H1 (cell line): ENCODE data around the gene JMJD8. TPM values are rescaled to one million over a fixed set of nuclear protein-coding genes. Genes with fewer than 3 reads are reported as not detected.

ENCODE experiments used
- CTCF ChIA-PET: fragments of 300-600 bp; sonication (Branson Sonifier 250); formaldehyde crosslinking; loops from one replicate; lab custom pipeline; 2021; ENCODE audit not compliant: partially characterized antibody; lab: Charles Lee
- POLR2A ChIA-PET: fragments of 300-600 bp; sonication (Branson Sonifier 250); formaldehyde crosslinking; loops from one replicate; lab custom pipeline; 2021; ENCODE audit warnings: inconsistent platforms; ENCODE audit not compliant: partially characterized antibody; lab: Charles Lee
- DNase-seq, 2 experiments: peaks; one replicate each; pipeline versions ENCODE4 v3.0.0 to v3.0.0-alpha.2; 2010 to 2022; ENCODE audit warnings: low spot score in 2 of 2, low read depth in 1 of 2, mixed read lengths in 1 of 2
- FAIRE-seq: peaks from 2 replicates; lab custom pipeline; 2011; peaks lifted over from hg19 to GRCh38; lab: Jason Lieb, UNC
- H2AFZ ChIP-seq: 2 replicates; pipeline ENCODE4 v1.8.1; 2012; ENCODE audit warnings: low read length, inconsistent platforms
- H2AK5ac ChIP-seq: 2 replicates; pipeline ENCODE4 v1.6.1; 2013; ENCODE audit warnings: low read depth, low read length
- H2BK120ac ChIP-seq: replicated peaks from 2 replicates; pipeline ENCODE3; 2013; ENCODE audit warnings: low read depth, low read length, inconsistent platforms
- H2BK12ac ChIP-seq: 2 replicates; pipeline ENCODE4 v1.6.1; 2013; ENCODE audit warnings: low read depth, low read length
- H2BK15ac ChIP-seq: 2 replicates; pipeline ENCODE4 v1.6.1; 2013; ENCODE audit warnings: low read length
- H2BK20ac ChIP-seq: 2 replicates; pipeline ENCODE4 v1.6.1; 2013; ENCODE audit warnings: low read length
- H2BK5ac ChIP-seq: 2 replicates; pipeline ENCODE4 v1.6.1; 2013; ENCODE audit warnings: low read depth, low read length
- H3K14ac ChIP-seq: 2 replicates; pipeline ENCODE4 v1.6.1; 2013; ENCODE audit warnings: inconsistent platforms; ENCODE audit not compliant: insufficient read length
- H3K18ac ChIP-seq: 2 replicates; pipeline ENCODE4 v1.6.1; 2013; ENCODE audit warnings: low read length; ENCODE audit errors: extremely low read depth
- H3K23ac ChIP-seq: 2 replicates; pipeline ENCODE4 v1.6.1; 2013; ENCODE audit warnings: inconsistent platforms; ENCODE audit not compliant: insufficient read length
- H3K23me2 ChIP-seq: 2 replicates; pipeline ENCODE4 v1.6.1; 2013; ENCODE audit warnings: low read depth, low read length
- H3K27ac ChIP-seq: 2 replicates; pipeline ENCODE4 v1.6.1; 2011; ENCODE audit warnings: low read depth, low read length, inconsistent platforms
- H3K27me3 ChIP-seq, 4 experiments: replicated peaks in 1 of 4; 1 replicate in 1 of 4; 2 replicates in 3 of 4; pipeline versions ENCODE4 v1.6.1 to v1.8.1; 2011 to 2013; ENCODE audit warnings: low read length in 3 of 4, mild to moderate bottlenecking in 3 of 4, inconsistent platforms in 2 of 4, mixed read lengths in 2 of 4, moderate library complexity in 1 of 4; ENCODE audit not compliant: control insufficient read depth in 3 of 4, insufficient read depth in 3 of 4; ENCODE audit errors: extremely low read depth in 1 of 4
- H3K36me3 ChIP-seq, 4 experiments: 2 replicates each; pipeline versions ENCODE4 v1.6.1 to v1.8.1; 2011 to 2013; ENCODE audit warnings: mild to moderate bottlenecking in 4 of 4, low read length in 3 of 4, moderate library complexity in 2 of 4, control low read depth in 1 of 4, inconsistent platforms in 1 of 4; ENCODE audit not compliant: insufficient read depth in 4 of 4, control insufficient read depth in 2 of 4
- H3K4ac ChIP-seq: replicated peaks from 2 replicates; pipeline ENCODE3; 2013; ENCODE audit warnings: low read length, low read depth, mixed read lengths, inconsistent platforms; ENCODE audit not compliant: insufficient read length
- H3K4me1 ChIP-seq, 4 experiments: replicated peaks in 1 of 4; 1 replicate in 1 of 4; 2 replicates in 3 of 4; pipeline versions ENCODE4 v1.6.1 to v1.8.1; 2011 to 2013; ENCODE audit warnings: low read length in 3 of 4, inconsistent platforms in 2 of 4, mixed read lengths in 1 of 4; ENCODE audit not compliant: insufficient read depth in 4 of 4, control insufficient read depth in 3 of 4
- H3K4me2 ChIP-seq, 2 experiments: 2 replicates each; pipeline versions ENCODE4 v1.6.1 to v1.8.1; 2011 to 2013; ENCODE audit warnings: low read depth in 2 of 2, low read length in 2 of 2, control low read depth in 1 of 2, inconsistent platforms in 1 of 2, mild to moderate bottlenecking in 1 of 2; ENCODE audit not compliant: insufficient read depth in 1 of 2
- H3K4me3 ChIP-seq, 4 experiments: fragments of 200-600, 300-600 bp in 1 of 4; sonication (generic), shearing (Covaris generic), sonication (Bioruptor Twin) in 1 of 4; 2 replicates each; pipeline versions ENCODE4 v1.5.1 to v1.8.1; 2011 to 2016; ENCODE audit warnings: low read length in 4 of 4, low read depth in 3 of 4, control low read depth in 2 of 4, inconsistent platforms in 2 of 4, mild to moderate bottlenecking in 2 of 4, mixed read lengths in 1 of 4, moderate library complexity in 1 of 4; ENCODE audit not compliant: insufficient read depth in 2 of 4; ENCODE audit errors: extremely low read depth in 1 of 4
- H3K56ac ChIP-seq: replicated peaks from 2 replicates; pipeline ENCODE3; 2013; ENCODE audit warnings: low read depth, mild to moderate bottlenecking, mixed read lengths, low read length, inconsistent platforms; ENCODE audit not compliant: insufficient read length
- H3K79me1 ChIP-seq: 2 replicates; pipeline ENCODE4 v1.6.1; 2013; ENCODE audit warnings: low read depth, low read length, control low read depth
- H3K79me2 ChIP-seq, 2 experiments: 2 replicates each; pipeline versions ENCODE4 v1.6.1 to v1.8.1; 2012 to 2013; ENCODE audit warnings: low read length in 2 of 2, mild to moderate bottlenecking in 2 of 2, inconsistent platforms in 1 of 2; ENCODE audit not compliant: insufficient read depth in 2 of 2, control insufficient read depth in 1 of 2
- H3K9ac ChIP-seq, 4 experiments: replicated peaks in 1 of 4; 1 replicate in 1 of 4; 2 replicates in 3 of 4; pipeline versions ENCODE4 v1.6.1 to v1.8.1; 2011 to 2013; ENCODE audit warnings: low read depth in 3 of 4, low read length in 3 of 4, control low read depth in 2 of 4, mild to moderate bottlenecking in 2 of 4, moderate library complexity in 2 of 4, inconsistent platforms in 1 of 4; ENCODE audit errors: extremely low read depth in 1 of 4
- H3K9me3 ChIP-seq, 2 experiments: 2 replicates each; pipeline versions ENCODE4 v1.6.1 to v1.8.1; 2012 to 2013; ENCODE audit warnings: mild to moderate bottlenecking in 2 of 2, moderate library complexity in 2 of 2, control low read depth in 1 of 2, inconsistent platforms in 1 of 2, low read depth in 1 of 2, low read length in 1 of 2, mixed read lengths in 1 of 2; ENCODE audit not compliant: insufficient read depth in 2 of 2
- H4K20me1 ChIP-seq, 2 experiments: replicated peaks in 1 of 2; 2 replicates each; pipeline versions ENCODE3 to v1.8.1; 2011 to 2013; ENCODE audit warnings: inconsistent platforms in 2 of 2, low read length in 2 of 2, mild to moderate bottlenecking in 1 of 2; ENCODE audit not compliant: insufficient read depth in 2 of 2, control insufficient read depth in 1 of 2
- H4K5ac ChIP-seq: 2 replicates; pipeline ENCODE4 v1.6.1; 2013; ENCODE audit warnings: low read length, low read depth, mixed read lengths, inconsistent platforms; ENCODE audit not compliant: insufficient read length
- H4K8ac ChIP-seq: 2 replicates; pipeline ENCODE4 v1.8.0; 2013; ENCODE audit warnings: mild to moderate bottlenecking, moderate library complexity, low read length, inconsistent platforms; ENCODE audit not compliant: insufficient read depth; ENCODE audit errors: extremely low read depth
- H4K91ac ChIP-seq: replicated peaks from 2 replicates; pipeline ENCODE3; 2013; ENCODE audit warnings: low read length, mixed read lengths, inconsistent platforms; ENCODE audit not compliant: insufficient read length
- CBX8 ChIP-seq: fragments of 300-800, 300-1000 bp; sonication (generic); IDR thresholded peaks from 2 replicates; pipeline ENCODE4 v1.7.1; 2016; ENCODE audit warnings: low read depth, low read length, borderline replicate concordance
- CTBP2 ChIP-seq: IDR thresholded peaks from 2 replicates; pipeline ENCODE4 v1.7.0; 2011; ENCODE audit warnings: borderline replicate concordance, mild to moderate bottlenecking, moderate library complexity, mixed read lengths, low read length; ENCODE audit not compliant: insufficient read depth, insufficient read length
- HDAC2 ChIP-seq, 2 experiments: fragments of 300-600 bp in 1 of 2; sonication (generic) in 1 of 2; IDR thresholded peaks; 2 replicates each; pipeline ENCODE4 v1.6.1; 2011 to 2012; ENCODE audit warnings: low read depth in 2 of 2, low read length in 2 of 2, mild to moderate bottlenecking in 2 of 2, moderate library complexity in 2 of 2, borderline replicate concordance in 1 of 2, inconsistent platforms in 1 of 2
- KDM5A ChIP-seq: fragments of 200-600 bp; IDR thresholded peaks from 2 replicates; pipeline ENCODE4 v1.7.1; 2012; ENCODE audit warnings: mild to moderate bottlenecking, low read length, inconsistent platforms, mixed read lengths
- NANOG ChIP-seq: IDR thresholded peaks from 2 replicates; pipeline ENCODE4 v1.6.1; 2011; ENCODE audit warnings: low read length, low read depth, mild to moderate bottlenecking, inconsistent platforms; ENCODE audit not compliant: insufficient read depth, poor library complexity, severe bottlenecking
- SP1 ChIP-seq: IDR thresholded peaks from 2 replicates; pipeline ENCODE4 v1.6.1; 2011; ENCODE audit warnings: low read depth, low read length
- SP4 ChIP-seq: IDR thresholded peaks from 2 replicates; pipeline ENCODE4 v1.6.1; 2012; ENCODE audit warnings: low read length, inconsistent platforms
- SRF ChIP-seq: IDR thresholded peaks from 2 replicates; pipeline ENCODE4 v1.6.1; 2011; ENCODE audit warnings: mild to moderate bottlenecking, low read depth, low read length, moderate library complexity
- YY1 ChIP-seq: IDR thresholded peaks from 2 replicates; pipeline ENCODE4 v1.6.1; 2011; ENCODE audit warnings: low read depth, mild to moderate bottlenecking, low read length
- WGBS, 2 experiments: shearing (Covaris generic) in 1 of 2; methylation state at CpG; one replicate each; pipeline versions ENCODE4 v1.1.6 to v1.1.7; 2013 to 2015; ENCODE audit warnings: low lambda C conversion rate in 2 of 2, mixed read lengths in 2 of 2, inconsistent platforms in 1 of 2, low coverage in 1 of 2, missing lambda C conversion rate in 1 of 2; ENCODE audit not compliant: insufficient replicate concordance in 2 of 2, insufficient coverage in 1 of 2, insufficient read length in 1 of 2; ENCODE audit errors: extremely low coverage in 1 of 2, missing lambda C conversion rate in 1 of 2; 5-methylcytosine and 5-hydroxymethylcytosine counted together
- polyA plus RNA-seq, 7 experiments: library from polyadenylated mRNA; depleted of rRNA in 3 of 7; stranded (reverse) in 5 of 7; unstranded in 2 of 7; fragments of >200 nt in 5 of 7; fragments of 200-250 nt in 2 of 7; gene quantifications; 1 replicate in 5 of 7; 2 replicates in 1 of 7; 4 replicates in 1 of 7; pipeline versions ENCODE4 v1.2.1 to v1.2.3, GENCODE V29; 2011 to 2013; ENCODE audit warnings: missing spikeins in 2 of 7, mixed read lengths in 2 of 7
- total RNA-seq: library from RNA; stranded (reverse); fragmentation: NEBNext Ultra II Directional; extraction: Animal tissue kit (Norgen Biotek cat#: 25700); gene quantifications from 2 replicates; pipeline ENCODE4 v1.2.1, GENCODE V29; 2021

Gene JMJD8
- total and polyA plus RNA-seq, 2 of the 8 experiments (the other 6 are each of a cell fraction or from before 2014, with no cell fraction given), result 46.4 to 87.4 TPM

DNA sequence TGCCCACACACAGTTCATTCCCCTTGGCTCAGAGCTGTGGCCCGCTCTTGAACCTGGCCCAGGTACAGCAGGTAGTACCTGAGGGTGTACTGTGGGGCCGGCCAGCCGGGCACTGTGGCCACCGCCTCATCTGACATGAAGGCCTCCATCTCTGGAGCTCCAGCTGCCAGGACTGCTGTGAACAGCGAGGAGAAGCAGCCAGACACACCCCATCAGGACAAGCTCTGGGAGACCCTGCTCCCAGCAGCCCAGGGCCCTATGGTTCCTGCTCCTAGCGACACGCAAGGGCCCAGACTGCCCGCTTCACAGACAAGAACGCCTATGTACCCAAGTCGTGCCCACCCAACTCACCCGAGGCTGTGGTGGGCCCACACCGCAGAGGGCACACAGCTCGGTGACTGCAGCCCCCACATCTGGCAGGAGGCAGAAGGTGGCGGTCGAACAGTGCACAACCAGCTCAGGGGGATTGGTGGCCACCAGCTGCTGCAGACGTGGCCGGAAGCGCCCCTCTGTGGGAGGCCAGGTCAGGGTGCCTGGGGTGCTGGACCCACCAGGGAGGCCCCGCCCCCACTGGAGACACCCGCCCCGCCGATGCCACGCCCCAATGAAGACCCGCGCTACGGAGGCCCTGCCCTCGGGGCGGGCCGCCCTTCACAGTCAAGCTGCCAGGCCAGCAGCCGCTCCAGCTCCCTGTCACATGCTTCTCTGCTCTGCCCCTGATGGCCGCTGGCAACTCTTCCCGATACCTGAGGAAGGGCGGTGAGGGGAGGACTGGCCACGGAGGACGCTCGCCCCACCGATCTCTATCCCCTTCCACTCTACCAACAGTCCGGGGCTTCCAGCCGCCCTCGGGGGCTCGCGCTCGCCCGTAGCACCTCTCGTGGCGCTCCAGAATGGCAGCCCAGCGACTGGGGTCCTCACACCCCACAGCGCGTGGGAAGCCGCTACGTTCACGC lies 5.0 kb downstream of the JMJD8 start:
- H4K20me1 ChIP-seq, result peaks cover 4 to 29% of the 10 kb centered on the region in 2 experiments
- H3K79me1 ChIP-seq, result peaks cover 6% of the 10 kb centered on the region; the same call in 1 of the 2 replicates
- H2BK12ac ChIP-seq, result peak overlapping the region; percentile 84; the same call in 1 of the 2 replicates
- POLR2A ChIA-PET, result interaction anchor here (0.8 to 13.3 kb wide), 12 partner anchors 11 to 1281 kb away, joined by 3 to 214 read pairs (median 3); partner anchors contain the start of genes ANTKMT, RHOT2 and WDR24
- H4K5ac ChIP-seq, result peak overlapping the region; percentile 40
- H4K91ac ChIP-seq, result peak overlapping the region; percentile 44
- H2BK120ac ChIP-seq, result no peak overlapping the region
- peak overlapping the region; percentile 74 to 92 for H3K4me2 ChIP-seq
- H3K56ac ChIP-seq, result peak overlapping the region; percentile 59
- peak overlapping the region; percentile 81; the same call in 1 of the 2 replicates for H2BK5ac ChIP-seq
- peak overlapping the region; percentile 90 for H3K4ac ChIP-seq
- DNase-seq (peak in 1 of 2 experiments; percentile 79), FAIRE-seq (no peak)
- H2BK20ac ChIP-seq, result no peak overlapping the region
- H3K27me3 ChIP-seq, result peaks cover 0 to 2% (median 0%) of the 10 kb centered on the region in 4 experiments; a peak in 2 of 7 replicates
- peak overlapping the region; percentile 80; the same call in 1 of the 2 replicates for H4K8ac ChIP-seq
- no peak overlapping the region for H3K23ac ChIP-seq
- H3K79me2 ChIP-seq, result peaks cover 0 to 12% of the 10 kb centered on the region in 2 experiments; a peak in 1 of 4 replicates
- H3K4me3 ChIP-seq, result peak overlapping the region; percentile 32 to 73 (median 41); a peak in 7 of 8 replicates
- peak overlapping the region; percentile 32 for H3K18ac ChIP-seq
- peaks cover 4 to 15% (median 12%) of the 10 kb centered on the region in 4 experiments; a peak in 7 of 8 replicates for H3K36me3 ChIP-seq
- WGBS, 2 experiments, result 59% methylated on average over 28 of the region's 52 CpGs; no CpG with 5 or more reads in 1 of the 2 experiments
- no peak overlapping the region for H3K27ac ChIP-seq
- CTCF ChIA-PET, result interaction anchor here (0.7 to 2.3 kb wide), 12 partner anchors 12 to 123 kb away, joined by 3 to 11 read pairs (median 4); partner anchors contain the start of genes RHOT2, WDR24 and WDR90
- no peaks in the 10 kb centered on the region for H3K9me3 ChIP-seq
- peaks cover 20% of the 10 kb centered on the region for H3K23me2 ChIP-seq
- H3K4me1 ChIP-seq, result peaks cover 0 to 42% (median 34%) of the 10 kb centered on the region in 4 experiments; a peak in 6 of 7 replicates
- no peak overlapping the region for H3K9ac ChIP-seq
- 0 out of 2 replicates have a peak overlapping the region, but pooled peaks have one; percentile 7 for H2AK5ac ChIP-seq
- H2AFZ ChIP-seq, result no peak overlapping the region
- peak overlapping the region; percentile 99 for H2BK15ac ChIP-seq
- H3K14ac ChIP-seq, result no peak overlapping the region
- TF ChIP-seq SP1 (no peak), CTBP2 (no peak), KDM5A (no peak), SP4 (no peak; the same call in 1 of the 2 replicates), YY1 (0 out of 2 replicates have a peak, but pooled peaks have one; percentile 17), NANOG (no peak), CBX8 (no peak), HDAC2 (IDR thresholded peaks at IDR 0.05; ENCODE audit: borderline replicate concordance in 1 of 2, low read depth in 2 of 2, low read length in 2 of 2) (peak in 1 of 2 experiments; percentile 43; a peak in 1 of 4 replicates), SRF (no peak)
